SHP77 (cell line): ENCODE measurements around the gene NSRP1.
"Not testable (repeated sequence)": the region's sequence is repeated elsewhere in the genome, so short reads cannot be mapped to it uniquely, and the experiment has no call there.

Experiments
- DNase-seq, 2 experiments: peaks; one replicate each; lab custom pipeline; 2025; lab: John Stamatoyannopoulos, UW

The NSRP1 gene, protein sequence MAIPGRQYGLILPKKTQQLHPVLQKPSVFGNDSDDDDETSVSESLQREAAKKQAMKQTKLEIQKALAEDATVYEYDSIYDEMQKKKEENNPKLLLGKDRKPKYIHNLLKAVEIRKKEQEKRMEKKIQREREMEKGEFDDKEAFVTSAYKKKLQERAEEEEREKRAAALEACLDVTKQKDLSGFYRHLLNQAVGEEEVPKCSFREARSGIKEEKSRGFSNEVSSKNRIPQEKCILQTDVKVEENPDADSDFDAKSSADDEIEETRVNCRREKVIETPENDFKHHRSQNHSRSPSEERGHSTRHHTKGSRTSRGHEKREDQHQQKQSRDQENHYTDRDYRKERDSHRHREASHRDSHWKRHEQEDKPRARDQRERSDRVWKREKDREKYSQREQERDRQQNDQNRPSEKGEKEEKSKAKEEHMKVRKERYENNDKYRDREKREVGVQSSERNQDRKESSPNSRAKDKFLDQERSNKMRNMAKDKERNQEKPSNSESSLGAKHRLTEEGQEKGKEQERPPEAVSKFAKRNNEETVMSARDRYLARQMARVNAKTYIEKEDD

DNA sequence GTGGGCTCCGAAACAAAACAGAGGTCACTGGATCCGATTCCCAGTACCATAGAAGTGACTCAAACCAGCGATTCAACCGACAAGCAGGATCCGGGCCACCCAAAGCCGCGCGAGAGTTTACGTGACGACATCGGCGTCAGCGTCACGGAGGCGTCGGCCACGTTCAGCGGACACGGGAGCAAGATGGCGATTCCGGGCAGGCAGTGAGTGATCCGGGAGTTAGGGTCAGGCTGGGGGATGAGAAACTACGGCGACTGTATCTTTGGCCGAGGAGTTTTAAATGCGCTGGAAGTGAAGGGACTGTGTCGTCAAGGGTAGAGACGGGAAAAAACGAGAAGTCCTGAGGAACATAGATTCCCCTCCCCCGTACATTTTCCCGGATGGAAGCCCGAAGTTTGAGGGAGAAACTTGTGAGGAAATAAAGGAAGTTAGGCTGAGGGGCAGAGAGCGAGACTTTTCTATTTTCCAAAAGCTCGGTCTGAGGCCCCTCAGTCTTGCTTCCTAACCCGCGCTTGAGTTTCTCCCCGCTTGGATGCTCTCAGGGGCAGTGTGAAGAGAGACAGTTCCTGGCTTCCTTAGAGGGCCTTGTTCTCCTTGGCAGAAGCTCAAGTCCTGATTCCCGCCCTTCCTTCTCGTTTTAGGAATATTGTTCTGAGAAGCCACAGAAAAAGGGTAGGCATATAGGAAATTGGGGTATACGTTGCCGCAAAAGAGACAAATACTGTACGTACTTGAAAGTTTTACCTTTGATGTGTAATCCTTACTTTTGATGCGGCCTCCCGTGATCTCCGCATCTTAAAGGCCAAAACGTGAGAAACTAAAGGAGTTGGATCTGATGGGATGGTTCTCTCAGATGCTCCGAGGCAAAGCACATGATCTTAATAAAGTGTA, at the start of gene NSRP1:
TSS of gene NSRP1 (plus strand) at position 156 of the 891 bp plus-strand sequence. CDS start at position 184, 28 bp downstream.
- peak; percentile 89 to 95 for DNase-seq

DNA sequence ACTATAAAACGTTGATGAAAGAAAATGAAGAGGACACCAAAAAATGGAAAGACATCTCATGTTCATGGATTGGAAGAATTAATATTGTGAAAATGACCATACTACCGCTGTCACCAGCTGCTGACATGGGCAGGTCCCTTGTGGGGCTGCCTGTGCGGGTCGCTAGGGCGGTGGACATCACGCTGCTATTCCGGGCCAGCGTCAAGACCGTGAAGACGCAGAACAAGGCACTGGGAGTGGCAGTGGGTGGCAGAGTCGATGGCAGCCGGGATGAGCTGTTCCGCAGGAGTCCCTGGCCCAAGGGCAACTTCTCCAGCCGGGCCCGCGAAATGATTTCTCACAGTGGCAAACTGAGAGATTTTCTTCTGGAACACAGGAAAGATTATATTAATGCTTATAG, 48.2 kb upstream of the NSRP1 start:
- no peak for DNase-seq

DNA sequence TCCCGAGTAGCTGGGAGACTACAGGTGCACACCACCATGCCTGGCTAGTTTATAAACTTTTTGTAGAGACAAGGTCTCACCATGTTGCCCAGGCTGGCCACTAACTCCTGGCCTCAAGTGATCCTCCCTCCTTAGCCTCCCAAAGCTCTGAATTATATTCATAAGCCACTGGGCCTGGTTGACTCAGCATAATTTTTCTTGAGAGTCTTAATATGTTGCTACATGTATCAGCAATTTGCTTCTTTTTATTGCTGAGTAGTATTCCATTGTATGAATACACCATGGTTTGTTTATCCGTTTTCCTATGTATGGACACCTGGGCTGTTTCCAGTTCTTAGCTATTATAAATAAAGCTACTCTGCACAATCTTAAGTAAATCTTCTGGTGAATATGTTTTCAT, 42.4 kb upstream of the NSRP1 start:
- DNase-seq = no peak

DNA sequence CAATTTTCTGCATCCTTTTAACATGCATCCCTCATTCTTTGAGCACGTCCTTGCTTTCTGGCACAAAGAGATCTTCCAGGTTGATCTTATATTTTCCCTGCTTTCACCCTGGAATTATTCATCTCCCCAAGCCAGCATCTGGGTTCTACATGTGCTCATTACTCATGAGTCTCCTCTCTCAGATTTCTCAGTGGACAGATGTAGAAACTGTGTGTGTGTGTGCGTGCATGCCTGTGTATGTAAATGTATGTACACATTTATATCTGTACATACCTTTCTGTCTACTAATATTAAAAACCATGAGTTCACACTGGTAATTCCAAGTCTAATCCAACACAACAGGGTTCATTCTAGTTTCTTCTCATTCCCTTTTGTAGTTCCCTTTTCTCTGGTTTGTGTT, 41.9 kb upstream of the NSRP1 start:
- no peak for DNase-seq

DNA sequence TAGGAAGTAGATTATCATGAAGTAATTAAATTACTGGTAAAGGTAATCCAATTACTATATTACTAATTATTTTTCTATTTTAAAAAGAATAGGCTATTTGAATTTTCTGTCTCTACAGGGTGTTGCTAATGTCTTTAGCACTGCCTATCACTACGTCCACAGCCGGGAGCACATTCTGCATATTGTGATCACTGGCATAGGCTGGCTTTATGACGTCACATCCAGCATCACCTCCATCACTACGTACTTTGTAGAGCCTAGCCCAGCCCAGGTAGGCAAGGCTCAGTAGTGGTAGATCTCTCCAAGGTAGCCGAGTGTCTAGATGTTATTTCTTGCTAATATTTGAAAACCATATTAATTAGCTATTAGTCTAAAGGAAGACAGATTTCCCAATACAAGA, 33.8 kb upstream of the NSRP1 start:
- DNase-seq = no peak

DNA sequence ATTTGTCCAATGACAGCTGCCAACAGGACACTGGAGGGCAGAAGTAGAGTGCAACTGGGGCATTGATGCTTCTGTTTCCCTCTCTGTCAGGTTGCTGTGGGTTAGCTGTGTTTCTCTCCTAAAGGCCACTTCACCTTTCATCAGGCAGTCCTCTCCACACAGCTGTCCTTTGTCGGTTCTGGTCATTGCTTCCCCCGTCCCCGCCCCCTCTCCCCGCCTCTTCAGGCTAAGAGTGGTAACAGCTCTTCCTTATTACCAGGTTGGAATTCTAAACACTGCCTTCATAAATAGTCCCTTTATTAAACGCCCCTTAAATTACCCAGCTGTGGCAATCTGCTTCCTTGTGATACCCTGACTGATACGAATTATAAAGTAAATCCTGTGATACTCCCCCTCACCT, 31.8 kb upstream of the NSRP1 start:
- no peak for DNase-seq

DNA sequence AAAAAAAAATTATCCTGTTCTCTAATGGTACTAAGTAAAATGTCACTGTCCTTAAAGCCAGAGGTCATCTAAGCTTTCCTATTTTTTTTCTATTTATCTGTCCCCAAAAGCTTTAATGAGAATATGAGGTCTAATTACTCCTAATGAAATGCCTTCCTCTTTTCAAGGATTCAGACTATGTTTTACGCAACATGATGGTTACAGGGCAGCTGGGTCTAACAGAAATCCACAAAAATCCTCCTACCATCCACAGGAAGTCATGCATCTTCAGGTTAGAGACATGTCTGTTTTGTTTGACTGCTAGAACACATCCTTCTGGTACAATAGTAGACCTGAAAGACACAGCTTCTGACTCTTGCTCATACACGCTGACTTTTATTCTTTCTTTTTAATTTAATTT, 29.7 kb upstream of the NSRP1 start:
- DNase-seq = no peak

DNA sequence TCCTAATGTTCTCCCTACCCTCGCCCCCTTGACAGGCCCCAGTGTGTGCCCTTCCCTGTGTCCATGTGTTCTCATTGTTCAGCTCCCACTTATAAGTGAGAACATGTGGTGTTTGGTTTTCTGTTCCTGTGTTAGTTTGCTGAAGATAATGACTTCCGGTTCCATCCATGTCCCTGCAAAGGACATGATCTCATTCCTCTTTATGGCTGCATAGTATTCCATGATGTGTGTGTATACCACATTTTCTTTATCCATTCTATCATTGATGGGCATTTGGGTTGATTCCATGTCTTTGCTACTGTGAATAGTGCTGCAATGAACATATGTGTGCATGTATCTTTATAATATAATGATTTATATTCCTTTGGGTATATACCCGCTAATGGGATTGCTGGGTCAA, 29.2 kb upstream of the NSRP1 start:
- not testable (repeated sequence) for DNase-seq

DNA sequence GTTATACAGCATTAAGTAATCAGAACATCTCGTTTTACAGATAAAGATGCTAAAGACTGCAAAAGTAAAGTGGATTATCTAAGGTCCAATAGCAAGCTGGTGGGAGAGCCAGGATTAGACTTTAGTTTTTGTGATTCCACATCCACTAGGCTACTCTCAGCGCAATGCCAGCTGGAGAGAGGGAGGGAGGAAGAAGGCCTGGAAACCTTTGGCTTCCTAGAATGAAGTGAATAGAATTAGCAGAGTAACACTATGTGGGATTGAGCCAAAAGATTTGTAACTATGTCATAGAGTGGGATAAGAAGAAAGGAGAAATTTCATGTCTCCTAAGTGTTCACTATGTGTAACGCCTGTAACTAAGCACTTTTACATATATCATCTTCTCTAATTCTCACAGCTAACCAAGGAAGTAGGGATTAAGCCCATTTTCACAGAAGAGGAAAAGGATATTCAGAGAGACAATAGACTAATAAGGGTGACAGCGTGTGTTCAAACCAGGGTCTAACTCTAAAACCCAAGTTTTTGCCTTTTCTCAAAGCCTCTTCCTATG, 25.4 kb upstream of the NSRP1 start:
- no peak for DNase-seq

DNA sequence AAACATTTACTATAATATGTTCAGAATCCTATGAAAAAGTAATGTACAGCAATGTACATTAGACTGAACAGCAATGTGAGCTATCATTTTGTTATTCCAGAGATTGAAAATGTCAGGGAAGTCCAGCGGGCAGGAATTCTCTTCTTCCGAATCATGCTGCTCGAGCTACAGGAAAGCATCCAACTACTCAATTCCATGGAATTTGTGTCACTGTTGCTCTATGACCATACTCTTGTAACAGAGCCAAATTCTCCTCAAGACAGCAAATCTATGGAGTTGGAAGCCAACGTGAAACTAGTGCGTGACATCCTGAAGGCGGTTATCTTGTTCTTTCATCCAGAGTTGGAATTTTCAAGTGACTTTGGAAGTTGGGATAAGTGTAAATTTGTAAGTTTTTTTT, 24.8 kb upstream of the NSRP1 start:
- DNase-seq = no peak

DNA sequence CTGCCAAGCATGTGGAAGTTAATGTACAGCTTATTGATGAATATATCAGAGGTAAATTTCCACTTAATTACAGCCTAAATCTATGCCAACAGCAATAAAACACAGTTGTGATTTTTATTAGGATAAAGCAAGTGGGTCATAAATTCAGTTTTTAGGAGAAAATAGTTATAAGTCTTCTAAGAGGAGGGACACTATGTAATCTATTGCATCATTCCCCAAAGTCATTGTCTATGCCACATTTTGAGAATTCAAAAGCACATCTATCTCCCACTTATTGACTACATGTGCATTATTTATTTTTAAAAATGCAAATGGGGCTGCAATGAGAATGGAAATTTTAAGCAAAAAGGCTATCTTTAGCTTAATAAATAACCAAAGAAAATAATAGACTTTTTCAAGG, 23.7 kb upstream of the NSRP1 start:
- DNase-seq = no peak

DNA sequence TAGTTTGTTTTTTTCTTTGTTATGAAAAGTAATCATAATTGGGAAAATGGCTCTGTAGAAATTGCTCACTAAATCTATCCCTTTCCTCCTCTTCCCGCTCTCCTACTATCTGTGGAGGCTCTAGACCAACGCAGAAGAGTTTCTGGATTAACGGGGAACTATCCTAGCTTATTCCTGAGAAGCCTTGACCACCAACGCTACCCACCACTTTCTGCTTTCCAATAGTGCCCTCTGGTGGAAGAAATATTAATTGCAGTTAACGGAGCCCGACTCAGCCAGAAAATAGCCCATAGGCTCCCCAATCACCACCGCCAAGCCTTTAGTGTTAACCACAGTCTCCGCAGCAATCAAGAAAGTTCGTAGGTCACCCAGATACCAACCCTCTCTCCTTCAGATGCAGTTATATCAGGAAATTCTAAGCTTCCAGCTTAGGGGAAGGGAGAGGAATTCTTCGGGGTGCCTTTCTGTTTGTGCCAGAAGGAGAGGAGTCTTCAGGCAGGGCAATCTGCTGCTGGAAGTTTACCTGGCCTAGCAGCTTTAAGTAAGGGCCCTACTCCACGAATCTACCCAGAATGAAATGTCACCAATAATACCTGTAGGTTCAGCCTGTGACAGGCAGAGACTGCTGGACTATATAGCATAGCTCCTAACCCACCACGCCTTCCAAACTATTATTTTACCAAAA, 23.0 kb upstream of the NSRP1 start:
- peak; percentile 37 to 38 for DNase-seq

DNA sequence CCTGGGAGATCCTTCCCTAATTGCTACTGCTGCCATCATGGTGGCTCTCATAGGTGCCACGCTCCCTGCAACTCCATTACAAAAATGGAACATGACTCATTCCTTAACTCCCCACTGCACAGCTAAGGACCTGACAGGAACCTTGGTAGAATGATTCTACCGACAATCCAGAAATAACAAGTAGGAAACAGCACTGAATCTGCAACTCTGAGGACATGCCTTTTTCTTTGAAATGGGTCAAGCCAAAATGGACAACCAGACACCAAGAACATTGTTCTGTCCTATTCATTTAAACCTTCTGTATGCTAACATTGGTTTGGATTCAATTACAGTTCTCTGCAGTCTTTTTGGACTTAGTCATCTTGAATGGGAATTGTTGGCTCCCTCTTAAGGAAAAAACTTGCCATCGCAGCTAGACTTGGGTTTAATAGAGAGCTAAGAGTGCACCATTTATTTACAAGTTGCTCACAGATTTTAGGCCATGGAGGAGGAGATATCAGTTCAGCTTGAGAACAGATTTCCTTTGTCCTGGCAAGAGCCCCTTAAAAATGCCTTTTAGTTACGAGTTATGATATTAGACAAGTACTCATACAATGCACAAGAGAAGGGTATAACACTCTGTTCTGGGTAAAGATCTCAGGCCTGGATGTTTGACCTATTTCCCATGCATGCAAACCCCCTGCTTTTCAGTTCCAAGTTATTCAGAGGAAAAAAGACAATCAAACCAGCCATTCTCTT, 20.9 kb upstream of the NSRP1 start:
- DNase-seq = peak in 1 of 2 experiments; percentile 1

DNA sequence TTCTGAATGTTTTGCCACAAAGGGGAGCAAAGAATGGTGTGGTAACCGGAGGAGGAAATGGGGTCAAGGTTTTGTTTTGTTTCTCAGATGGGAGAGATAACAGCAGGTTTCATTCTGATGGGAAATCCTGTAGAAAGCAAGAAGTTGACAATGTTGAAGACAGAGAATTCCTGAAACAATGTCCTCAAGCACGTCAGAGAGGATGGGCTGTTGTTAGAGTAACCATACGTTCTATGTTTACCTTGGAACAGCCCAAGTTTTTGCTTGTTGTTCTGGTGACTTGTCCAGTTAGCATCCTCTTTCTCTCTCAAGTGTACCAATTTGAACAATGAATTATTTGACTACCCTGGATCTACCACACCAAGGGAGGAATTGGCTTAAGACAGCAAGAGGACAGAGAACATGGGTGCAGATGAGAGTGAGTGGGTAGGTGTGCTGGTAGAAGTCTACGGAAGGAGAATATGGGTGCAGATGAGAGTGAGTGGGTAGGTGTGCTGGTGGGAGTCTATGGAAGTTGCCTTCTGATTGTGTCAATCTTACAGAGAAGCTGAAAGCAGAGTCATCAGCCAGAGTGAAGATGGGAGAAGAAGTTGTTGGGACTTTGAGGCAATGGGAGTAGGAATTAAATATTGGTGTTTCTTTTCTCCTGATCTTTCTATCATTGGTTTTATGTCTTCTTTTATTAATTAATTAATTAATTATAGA, 14.8 kb upstream of the NSRP1 start:
- no peak for DNase-seq

DNA sequence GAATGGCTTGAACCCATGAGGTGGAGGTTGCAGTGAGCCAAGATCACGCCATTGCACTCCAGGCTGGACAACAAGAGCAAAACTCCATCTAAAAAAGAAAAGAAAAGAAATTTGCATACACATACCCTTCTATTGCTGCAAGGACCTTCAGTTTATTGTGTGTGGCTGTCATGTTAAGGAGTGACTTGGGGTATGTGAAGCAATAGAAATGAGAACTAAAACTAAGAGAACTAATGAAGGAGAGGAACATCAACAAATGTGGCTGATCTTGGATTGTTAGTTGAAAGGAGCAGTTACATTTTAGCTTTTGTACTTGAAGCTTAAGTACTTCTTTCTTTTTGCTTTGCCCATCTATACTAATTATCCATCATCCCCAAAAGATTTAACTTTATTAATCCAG, 12.7 kb upstream of the NSRP1 start:
- no peak for DNase-seq

DNA sequence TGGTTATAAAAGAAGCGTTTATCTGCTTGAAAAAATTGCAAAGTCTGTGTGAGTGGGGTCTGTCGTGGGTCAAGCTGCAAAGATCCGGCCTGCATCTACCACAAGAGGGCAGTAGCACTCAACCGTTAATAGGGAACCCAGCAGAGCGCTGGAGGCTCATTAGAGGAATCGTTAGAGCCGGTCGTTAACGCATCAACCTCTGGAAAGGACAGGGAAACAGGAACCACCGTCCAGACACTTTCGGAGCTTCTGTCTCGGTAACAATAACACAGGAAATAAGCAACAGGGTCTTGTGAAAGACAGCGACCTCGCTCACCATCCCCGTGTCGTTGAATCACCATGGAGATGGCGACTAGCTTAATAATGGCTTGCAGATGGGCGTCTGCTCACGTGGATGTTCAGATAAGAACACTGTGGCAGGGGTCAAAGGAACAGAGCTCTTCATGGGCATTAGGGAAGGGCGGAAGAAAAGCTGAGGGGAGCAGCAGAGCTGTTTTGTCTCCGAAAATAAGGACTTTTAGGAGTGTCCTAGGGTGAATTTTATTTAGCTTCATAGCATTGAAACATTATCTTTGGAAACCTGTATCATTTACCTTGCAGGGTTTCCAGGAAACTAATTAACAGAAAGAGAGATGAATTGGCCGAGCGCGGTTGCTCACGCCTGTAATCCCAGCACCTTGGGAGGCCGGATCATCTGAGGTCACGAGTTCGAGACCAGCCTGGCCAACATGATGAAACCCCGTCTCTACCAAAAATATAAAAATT, 11.9 kb upstream of the NSRP1 start:
- DNase-seq = peak; percentile 90 to 97

DNA sequence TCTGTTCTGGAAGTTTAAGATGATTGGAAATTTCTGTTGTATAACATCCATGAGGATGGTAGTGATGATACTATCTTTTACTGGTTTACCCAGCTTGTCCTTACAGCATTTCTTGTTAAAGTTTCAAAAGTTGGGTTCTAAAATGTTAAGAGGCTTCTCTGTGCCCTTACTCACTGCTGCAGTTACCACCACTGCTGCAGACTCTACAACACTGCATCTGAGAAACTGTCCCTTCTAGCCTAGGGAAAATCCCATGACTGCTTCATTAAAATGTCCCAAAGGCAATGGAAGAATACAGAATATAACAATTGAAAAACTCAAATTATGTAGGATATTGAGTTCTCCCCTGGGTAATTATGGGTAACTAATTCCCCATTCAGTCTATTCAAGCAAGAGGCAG, 3.8 kb upstream of the NSRP1 start:
- DNase-seq = no peak

DNA sequence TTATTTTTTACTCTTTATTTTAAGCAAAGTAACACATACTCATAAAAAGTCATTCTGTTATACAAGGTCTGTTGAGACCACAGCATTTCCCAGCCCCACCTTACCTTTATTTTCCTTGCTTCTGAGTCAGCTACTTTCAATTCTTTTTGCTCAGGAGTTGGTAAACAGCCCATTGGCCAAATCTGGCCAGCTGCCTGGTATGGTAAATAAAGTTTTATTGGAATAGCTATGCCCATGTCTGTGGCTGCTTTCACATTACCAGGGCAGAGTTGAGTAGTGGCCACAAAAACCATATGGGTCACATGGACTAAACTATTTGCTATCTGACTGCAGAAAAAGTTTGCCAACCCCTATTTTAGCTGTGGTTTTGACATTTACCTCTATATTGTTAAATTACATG, 3.4 kb upstream of the NSRP1 start:
- peak in 1 of 2 experiments; percentile 19 for DNase-seq

DNA sequence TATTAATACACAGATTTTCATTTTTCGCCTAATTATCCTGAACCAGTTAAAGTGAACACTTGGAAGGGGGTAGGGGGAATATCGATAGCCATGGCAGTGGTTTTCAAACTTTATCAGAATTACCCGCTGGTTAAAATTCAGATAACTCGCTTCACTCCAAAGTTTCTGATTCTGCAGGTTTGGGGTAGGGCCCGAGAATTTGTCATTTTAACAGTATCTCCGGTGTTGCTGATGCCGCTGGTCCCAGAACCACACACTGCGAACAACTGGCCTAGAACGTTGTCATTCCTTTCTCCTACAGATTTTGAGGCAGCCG, 313 bp upstream of the NSRP1 start:
- no peak for DNase-seq

DNA sequence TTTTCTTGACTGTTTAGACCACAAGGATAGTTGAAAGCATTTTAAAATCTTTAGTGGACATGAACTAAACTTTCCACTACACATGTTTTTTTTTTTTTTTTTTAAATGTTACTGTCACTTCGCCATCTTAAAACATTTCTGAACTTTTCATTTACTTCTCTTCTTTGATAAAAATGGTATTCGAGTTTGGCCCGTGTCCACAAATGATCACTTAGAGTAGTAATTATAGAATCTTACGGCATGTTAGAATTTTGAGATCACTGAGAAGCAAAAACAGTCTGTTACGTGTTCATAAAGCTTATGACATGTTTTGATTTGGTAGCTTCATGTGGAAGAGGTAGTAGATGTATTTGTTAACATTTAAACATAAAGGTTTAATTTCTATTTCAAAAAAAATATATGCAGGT, 1.1 kb downstream of the NSRP1 start:
- DNase-seq = no peak
